GM19193 (cell line): ENCODE data around the gene AGXT.

ENCODE experiments used
- POLR2A ChIP-seq: IDR thresholded peaks from 4 replicates; pipeline ENCODE4 v1.6.1; 2011; ENCODE audit not compliant: insufficient read depth, insufficient read length; ENCODE audit errors: extremely low read depth

The AGXT gene

DNA sequence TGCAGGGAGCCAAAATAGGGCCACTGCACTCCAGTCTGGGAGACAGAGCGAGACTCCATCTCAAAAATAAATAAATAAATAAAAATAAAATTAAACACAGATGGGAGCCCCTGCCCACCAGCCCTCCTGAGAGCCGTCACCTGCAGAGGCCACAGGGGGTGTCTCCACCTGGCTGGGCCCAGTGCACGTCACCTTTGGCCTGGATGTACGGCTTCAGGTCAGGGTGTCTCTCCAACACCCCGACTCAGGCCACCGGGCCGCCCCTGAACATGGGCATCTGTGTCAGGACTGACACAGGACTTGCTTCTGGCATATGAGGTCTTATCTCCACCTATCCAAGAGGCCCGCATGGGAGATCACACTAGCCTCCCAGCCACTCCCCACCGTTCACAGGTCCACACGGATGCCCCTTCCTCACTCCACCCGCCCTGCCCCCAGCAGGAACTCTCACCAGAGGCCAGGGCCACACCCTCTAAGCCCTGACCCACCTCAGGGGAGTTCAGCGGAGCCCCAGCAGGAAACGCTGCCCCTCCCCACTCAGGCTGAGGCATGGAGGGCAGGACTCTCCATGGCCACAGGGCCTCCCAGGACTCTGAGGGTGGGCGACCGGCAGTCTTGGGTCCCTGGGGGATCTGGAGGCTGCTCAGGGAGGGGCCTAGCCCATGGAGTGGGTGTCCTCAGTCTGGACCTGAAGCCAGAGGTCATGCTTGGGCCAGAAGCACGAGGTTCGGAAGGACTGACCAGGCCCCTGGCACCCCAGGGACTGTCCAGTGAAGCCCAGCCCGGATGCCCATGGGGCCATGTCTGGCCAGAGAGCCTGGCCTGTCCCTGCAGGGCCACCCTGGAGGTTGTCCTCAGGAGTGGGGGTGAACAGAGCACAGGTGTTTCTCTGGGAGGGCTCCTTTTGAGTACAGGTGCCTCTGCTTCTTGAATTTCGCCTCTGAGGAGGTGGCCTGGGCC lies 35.9 kb downstream of the AGXT start:
- TF ChIP-seq POLR2A = no peak

DNA sequence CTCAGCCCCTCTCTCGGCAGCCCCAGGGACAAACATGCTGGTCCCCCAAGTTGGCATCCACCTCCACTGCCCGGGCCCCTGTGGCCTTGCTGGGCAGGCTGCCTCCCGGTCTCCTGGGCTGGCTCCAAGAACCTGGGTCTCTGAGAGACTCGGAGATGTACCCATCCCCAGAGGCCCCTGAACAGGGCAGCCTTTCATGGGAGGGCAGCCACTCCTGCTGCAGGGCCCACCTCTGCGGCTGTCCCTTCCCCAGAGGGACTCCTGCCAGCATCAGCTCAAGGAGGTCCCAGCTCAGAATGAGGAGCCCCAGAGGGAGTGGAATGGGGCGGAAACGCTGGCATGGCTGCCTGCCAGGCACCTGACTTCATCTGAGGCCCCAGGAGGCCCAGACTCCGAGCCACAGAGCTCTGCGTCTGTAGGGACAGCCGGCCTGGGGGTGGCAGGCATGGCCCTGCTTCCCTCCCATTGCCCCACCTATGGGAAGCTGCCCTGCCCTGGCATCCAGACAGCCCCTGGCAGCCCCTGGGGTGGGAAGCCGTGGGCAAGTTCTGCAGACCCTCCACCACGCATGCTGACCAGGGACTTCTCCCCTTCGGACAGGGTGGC lies 36.7 kb downstream of the AGXT start:
- no peak for TF ChIP-seq POLR2A

DNA sequence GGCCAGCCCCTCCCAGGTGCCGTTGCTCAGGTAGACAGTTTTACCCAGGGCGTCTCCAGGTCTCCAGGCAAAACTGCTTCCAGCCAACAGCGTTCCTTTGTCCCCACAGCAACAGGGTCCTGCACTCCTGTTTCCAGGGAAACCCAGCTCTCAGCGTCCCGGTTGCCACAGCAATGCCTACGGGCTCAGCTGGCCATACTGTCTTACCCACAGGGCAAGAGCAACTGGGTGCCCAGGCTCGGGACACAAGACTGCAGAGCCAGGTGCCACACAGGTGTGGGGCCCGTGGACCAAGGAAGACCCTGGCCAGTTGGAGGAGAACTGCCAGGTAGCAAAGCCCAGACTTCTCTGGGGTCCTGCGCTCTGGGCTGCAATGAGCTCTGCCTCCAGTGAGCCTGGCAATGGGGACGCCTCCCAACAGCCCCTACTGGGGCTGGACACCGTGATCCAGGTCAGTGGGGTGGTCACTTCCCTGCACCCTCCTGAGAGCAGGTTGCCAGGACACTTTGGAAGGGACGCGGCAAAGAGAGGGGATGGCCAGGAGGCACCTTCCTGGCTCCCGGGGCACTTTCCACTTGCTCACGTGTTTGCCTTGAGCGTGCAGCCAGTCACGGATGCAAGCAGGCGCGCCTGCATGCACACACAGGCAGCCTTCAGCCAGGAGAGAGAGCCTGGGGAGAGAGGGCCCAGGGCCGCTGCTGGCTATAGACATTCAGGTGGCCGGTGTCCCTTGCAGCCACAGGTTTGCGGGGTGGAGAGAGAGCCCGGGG lies 37.7 kb downstream of the AGXT start, which contains the start of gene CROCC2:
CROCC2 (plus strand) TSS at position 196 of the 770 bp plus-strand sequence; CDS start at position 374, 178 bp downstream.
- no peak for TF ChIP-seq POLR2A

DNA sequence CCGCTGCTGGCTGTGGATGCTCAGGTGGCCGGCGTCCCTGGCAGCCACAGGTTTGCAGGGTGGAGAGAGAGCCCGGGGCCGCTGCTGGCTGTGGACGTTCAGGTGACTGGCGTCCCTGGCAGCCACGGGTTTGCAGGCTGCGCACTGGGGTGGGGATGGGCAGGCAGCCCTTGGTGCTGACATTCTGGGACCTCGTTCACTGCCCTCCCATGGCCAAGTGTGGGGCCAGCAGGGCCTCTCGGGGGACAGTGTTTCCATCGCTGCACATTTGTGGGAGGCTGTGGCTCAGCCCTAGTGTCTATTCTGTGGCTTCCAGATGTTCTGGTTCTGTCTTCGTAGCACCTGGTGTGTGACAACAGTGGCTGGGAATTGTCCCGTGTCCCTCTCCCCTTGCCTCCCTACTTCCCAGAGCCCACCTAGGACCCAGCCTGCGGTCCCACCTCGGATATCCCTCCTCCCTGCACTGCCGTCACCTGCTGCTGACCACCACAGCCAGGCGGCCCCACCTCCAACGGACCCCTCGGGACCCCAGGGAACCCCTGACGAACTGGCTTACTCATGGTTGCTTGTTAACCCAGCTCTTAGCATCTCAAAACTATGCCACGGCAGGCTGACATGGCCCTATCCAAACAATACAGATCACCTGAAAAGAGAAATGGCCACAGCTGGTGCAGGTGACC lies 38.4 kb downstream of the AGXT start:
- TF ChIP-seq POLR2A = no peak

DNA sequence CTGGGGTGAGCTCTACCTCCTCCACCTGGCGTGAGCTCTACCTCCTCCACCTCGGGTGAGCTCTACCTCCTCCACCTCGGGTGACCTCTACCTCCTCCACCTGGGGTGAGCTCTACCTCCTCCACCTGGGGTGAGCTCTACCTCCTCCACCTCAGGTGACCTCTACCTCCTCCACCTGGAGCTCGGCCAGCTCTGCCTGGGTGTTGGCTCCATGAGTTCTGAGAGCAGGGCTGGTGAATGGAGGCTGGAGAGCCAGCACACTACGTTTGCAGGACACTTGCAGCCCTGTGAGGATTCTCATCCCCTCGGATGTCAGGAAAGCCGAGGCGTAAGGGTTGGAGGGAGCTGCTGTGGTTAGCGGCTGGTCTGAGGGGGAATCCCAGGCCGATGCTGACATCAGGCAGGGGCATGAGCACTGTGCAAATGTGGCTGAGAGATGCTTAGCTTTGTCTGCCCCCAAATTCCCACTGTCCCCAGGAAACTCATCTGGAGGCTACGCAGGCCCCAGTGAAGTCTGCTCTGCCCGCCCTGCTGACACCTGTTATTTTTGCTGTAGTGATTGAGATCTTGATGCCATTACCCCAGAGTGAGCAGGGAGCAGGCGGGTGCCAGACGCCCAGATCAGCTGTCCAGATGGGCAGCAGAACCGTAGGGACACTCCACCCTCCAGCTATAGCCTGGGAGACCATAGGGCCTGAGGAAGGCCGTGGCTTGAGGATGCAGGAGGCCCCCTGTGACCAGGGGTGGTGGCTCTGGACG lies 40.8 kb downstream of the AGXT start:
- TF ChIP-seq POLR2A = no peak

DNA sequence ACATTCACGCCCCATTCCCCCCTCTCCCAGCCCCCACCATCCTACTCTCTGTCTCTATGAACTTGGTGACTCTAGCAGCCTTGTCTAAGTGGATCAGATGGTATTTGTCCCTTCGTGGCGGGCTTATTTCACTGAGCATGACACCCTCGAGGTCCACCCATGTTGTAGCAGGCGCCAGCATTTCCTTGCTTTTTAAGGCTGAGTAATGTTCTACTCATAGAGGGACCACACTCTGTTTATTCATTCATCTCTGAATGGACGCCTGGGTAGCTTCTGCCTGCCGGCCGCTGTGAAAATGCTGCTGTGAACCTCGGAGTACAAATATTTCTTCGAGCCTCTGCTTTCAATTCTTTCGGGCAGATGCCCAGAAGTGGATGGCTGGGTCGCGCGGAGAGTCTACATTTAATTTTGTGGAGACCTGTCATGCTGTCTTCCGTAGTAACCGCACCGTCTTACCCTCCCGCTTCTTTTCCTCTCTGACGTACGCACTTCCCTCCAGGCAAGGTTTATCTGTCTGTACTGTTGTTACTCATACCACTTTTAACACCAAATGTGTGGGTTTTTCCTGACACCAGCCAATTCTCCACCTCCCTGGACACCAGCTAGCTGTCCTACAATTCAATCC lies 43.1 kb downstream of the AGXT start:
- no peak for TF ChIP-seq POLR2A

DNA sequence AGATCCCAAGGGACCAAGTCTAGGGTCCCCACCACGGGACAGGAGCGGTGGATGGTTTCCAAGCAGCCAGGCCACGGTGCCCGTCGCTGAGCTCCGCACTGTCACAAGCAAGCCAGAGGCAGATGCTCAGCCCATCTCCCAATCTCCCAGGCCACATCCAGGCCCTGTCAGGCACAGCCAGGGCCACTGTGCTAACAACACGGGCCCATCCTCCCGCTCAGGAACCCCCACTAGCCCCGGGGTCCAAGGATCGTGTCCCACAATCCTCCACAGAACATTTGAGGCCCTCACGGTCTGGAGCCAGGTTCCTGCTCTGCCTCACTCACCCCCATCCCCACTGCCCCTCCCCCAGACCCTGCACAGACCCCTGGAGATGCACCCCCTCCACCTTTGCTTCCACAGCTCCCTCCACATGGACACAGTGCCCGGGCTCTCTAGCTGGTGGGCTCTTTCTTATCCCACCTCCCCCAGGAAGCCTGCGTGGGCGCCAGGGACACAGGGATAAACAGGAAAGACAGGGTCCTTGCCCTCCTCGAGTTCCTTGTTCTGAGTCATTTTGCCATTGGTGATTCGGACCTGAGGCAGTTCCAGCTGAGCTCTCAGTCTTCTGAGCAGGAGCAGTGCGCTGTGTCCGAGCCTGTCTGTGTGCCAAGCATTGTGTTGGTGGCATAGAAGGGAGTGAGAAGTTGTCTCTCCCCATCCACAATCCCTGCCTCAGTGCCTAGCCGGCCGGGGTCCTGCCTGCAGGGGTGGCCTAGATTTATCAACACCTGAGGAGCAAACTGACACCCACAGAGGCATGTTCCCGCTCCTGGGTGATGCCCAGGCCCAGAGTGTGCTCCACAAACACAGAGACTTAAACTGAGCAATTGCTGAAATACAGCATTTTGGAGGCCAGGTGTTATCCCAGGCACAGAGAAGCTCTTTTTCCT lies 44.5 kb downstream of the AGXT start:
- TF ChIP-seq POLR2A = no peak

DNA sequence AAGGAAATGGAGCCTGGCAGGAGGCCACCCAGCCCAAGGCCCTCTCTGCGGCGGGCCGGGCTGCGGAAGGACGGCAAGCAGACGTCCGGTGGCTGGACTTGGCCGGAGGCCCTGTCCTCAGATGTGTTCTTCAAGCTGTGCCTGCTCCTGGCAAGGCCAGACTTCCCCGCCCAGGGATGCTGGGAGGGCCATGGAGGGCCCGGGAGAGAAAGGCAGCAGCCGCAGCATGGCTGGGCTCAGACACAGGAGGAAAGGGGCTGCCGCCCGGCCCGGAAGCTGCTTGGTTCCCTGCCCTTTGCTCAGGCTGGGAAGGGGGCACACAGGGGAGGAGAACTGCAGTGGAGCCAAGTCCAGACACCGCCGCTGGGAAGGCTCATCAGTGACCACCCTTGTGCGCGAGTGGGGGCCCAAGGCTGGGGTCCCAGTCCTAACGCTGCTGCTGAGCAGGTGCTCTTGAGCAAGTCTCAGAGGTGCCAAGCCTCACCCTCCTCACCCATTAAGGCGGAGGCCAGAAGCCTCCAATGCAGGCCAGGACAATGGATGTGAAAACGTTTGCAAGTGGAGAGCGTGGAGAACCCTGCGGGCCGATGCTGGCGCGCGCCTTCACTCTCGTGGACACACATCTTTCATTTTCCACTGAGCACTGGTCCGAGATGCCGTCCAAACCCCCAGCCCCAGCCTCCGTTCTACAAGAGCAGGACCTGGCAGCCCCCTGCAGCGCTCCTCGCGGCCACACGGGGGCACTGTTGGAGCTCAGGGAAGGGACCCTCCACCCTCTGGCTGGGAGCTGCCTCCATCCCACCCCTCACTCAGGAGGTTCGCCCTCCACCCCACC lies 45.4 kb downstream of the AGXT start:
- no peak for TF ChIP-seq POLR2A

DNA sequence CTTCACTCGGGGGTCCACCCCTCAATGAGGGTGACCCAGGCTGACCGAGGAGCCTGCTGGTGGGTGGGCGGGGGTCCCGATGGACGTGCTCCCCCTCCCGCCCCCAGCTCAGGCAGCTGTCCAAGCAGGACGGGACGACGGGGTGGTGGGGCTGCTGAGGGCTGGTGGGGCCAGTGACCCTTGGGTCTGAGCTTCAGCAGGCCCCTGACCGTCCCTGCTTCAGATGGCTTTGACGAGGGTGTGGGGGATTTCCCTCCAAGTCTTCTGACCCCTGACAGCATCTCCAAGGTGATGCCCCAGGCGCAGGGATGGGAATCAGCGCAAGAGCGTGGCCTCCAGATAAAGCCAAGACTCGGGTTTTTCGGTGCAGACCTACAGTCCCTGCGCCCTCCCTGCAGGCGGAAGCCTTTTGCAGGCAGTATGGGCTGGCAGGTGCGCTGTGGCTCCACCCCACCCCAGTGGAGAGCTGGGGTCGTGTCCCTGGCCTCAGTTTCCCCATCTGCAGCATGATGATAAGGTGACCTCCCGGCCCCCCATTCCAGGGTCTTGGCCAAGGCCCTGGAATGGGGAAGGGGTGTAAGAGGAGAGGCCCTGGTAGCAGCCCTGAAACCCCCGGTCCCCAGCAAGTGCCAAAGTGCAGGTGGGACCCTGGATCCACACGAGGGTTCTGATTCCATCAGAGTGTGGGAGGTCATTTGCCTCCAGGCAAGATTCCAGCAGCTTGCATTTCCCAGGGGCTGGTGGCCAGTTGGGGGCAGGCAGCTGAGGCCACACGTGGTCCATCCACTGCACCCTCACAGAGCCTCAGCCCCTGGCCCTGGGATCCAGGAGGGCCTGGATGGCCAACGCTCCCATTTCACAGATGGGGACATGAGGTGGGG lies 46.3 kb downstream of the AGXT start:
- no peak for TF ChIP-seq POLR2A

DNA sequence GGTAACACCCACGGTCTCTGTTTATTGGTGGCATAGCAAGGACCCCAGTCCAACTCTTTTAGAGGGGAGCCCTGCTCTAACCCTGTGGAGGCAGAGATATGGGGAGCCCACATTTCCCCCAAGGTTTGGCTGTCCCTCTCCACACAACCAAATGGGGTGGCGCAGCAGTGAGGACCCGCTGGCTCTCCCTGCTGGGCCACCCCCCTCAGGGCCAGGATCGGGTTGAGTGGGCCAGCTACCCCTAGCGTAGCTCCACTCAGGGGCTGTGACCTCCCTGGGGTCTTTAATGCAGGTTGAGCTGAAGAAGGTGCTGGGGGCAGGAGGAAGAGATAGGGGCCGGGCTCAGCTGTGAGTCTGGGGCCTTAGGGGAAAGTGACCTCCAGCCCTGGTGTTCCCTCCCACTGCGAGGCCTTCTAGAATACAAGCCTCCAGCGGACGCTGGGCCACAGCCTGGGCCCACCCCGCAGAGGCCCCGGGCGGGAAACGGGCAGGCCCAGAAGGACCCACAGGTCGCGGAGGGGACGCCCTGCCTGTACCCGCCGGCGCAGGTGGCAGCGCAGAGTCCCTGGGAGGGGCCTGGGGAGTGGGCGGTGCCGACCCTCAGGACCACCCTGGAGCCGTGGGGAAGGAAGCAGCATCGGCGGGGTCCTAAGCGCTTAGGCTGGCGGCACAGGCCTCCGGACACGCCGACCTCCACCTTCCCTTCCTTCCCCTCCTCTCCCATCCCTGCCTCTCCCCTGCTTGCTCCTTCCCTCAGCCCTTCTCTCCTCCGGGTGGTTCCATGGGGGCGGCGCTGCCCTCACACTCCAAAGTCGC lies 47.1 kb downstream of the AGXT start:
- no peak for TF ChIP-seq POLR2A
